ENCODE results near the gene PSME1.

The PSME1 gene

DNA sequence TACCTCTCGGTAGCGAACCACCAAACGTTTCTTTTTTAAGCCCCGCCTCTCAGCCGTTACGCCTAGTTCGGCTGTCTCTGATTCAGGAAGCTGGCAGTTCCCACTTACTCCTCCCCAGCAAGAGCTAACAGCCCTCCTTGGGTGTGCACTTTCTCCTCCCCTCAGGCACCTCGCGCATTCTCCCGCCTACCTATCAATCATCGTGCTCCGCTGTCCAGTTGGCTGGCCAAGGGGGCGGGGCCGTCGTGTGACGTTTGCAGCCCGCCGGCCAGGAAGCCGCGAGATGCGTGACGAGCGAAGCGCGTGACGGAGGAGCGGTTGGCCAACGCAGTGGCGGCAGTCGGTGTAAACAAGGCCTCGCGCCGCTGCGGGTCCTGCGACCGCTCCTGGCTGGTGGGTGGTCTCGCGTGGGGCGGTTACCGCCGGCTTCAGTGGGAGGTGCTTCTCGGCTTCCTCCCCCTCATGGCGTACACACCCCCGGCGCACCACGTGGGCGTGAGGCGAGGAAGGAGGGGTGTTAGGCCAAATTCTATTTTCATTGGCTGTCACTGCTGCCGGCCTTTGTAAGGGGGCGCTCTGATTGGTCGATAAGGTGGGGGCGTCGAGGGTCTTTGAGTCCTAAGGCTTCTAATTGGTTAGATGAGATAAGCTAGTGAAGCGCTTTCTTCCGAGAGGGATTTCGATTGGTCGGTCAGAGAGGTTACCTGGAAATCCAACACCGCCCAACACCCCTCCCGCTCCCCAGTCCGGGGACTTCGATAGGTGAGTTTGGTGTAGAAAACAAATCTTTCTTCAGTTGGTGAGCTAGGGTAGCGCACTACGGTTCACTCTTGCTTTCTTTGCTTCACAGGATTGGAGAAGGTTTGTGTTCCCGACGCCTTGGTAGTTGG lies 21.2 kb upstream of the PSME1 start, which contains the start of the genes DCAF11 and NRL:
Gene DCAF11 (plus strand): TSS at position 246 of the 890 bp plus-strand sequence. CDS start 818 bp downstream, outside the sequence.
Gene NRL (minus strand): TSS at position 418 of the 890 bp plus-strand sequence. CDS start 32,101 bp downstream, outside the sequence.
- Mint-ChIP-seq H3K27ac (peak within 1 kb of the TSS; percentile 100), H3K36me3 (peaks cover 25 to 46% of the 10 kb centered on the region in 2 donors), H3K9me3 (no peaks in the 10 kb centered on the region), H3K4me3 (peak within 1 kb of the TSS; percentile 97 to 99), H3K27me3 (no peaks in the 10 kb centered on the region), H3K4me1 (peaks cover 20 to 24% of the 10 kb centered on the region in 2 donors)
- peak; percentile 87 to 88 for ATAC-seq (replicated peaks)
- peak; percentile 99 for DNase-seq

DNA sequence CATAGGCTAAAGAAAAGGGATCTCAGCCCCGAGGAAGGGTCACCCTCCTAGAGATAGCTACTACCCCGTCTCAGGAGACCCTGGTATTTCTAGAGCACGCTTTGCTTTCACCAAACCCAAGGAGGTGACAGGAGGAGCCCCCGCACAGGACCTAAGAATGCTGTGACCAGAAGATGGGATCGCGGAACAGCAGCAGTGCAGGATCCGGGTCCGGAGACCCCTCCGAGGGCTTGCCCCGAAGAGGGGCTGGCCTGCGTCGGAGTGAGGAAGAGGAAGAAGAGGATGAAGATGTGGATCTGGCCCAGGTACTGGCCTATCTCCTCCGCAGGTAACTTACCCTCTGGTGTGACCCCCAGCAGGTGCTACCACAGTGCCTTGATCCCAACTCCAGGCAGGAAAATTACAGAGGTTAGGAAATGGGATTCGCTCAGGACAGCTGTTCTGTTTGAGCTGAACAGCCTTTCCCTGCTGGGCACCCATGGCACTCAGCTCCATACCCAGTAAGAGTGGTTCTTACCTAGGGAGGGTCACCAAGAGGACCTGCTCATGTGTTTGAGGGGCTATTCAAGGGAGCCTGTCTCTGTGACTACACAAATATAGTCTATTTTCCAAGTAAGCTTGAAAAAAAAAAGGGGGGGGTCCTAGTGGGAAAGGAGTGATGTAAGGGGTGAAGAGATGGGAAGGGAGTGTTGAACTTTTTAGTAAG lies 20.4 kb upstream of the PSME1 start:
- Mint-ChIP-seq H3K4me1 (peaks cover 20 to 24% of the 10 kb centered on the region in 2 donors), H3K36me3 (peaks cover 26 to 47% of the 10 kb centered on the region in 2 donors), H3K4me3 (peak overlapping the region; percentile 97 to 99), H3K27ac (peak overlapping the region; percentile 100), H3K27me3 (no peaks in the 10 kb centered on the region), H3K9me3 (no peaks in the 10 kb centered on the region)
- DNase-seq (no peak), ATAC-seq (replicated peaks) (no peak)

DNA sequence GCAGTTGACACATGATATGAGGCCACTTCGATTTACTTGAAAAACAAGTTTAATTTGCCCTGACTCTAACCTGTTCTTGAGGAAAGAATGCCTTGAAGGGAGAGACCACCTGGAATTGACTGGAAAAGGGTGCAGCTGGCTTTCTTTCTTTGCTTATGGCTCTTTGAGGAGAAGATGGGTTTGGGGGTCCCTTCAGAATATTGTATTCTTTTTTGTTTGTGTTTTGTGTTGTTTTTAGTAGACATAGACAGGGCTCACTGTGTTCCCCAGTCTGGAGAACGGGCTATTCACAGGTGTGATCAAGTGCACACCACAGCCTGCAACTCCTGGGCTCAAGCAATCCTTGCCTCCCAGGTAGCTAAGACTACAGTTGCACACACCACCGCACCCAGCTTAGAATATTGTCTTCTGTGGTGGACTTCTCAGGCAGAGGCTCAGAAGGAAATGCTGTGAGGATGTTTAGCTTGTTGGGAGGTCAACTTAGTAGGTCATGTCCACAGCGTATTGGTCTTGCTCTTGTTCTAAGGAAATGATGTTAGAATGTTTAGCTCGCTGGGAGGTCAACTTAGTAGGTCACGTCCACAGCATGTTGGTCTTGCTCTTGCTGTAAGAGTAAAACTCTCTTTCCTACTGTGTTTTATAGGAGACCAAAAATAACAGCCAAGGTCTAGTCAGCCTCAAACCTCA lies 19.7 kb upstream of the PSME1 start:
- Mint-ChIP-seq H3K36me3 (peaks cover 29 to 52% of the 10 kb centered on the region in 2 donors), H3K27ac (no peak overlapping the region)
- no peak for DNase-seq

DNA sequence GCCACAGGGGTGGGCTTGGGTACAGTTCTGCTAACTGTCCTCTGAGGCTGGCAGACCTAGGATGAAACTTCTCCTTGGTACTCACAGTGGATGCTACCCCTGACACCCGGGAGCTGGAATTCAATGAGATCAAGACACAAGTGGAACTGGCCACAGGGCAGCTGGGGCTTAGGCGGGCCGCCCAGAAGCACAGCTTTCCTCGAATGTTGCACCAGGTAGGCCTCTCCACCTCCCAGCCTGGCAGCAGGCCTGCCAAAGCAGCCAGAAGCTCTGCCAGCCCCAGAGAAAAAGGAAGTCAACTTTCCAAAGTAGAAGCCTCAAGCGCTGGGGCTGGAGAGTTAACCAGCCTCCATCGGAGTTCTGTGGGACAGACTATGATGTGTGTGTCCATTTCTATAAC lies 18.8 kb upstream of the PSME1 start:
- Mint-ChIP-seq H3K36me3 (peaks cover 35 to 58% of the 10 kb centered on the region in 2 donors), H3K4me1 (peaks cover 20 to 24% of the 10 kb centered on the region in 2 donors), H3K4me3 (no peak overlapping the region), H3K27ac (no peak overlapping the region), H3K27me3 (no peaks in the 10 kb centered on the region), H3K9me3 (no peaks in the 10 kb centered on the region)
- ATAC-seq (replicated peaks) (no peak), DNase-seq (no peak)

More for the DNA sequence above, 19.7 kb upstream of the PSME1 start:
- ATAC-seq (replicated peaks) = no peak
- Mint-ChIP-seq H3K27me3 (no peaks in the 10 kb centered on the region), H3K9me3 (no peaks in the 10 kb centered on the region), H3K4me3 (peak overlapping the region; percentile 97 to 99), H3K4me1 (peaks cover 20 to 24% of the 10 kb centered on the region in 2 donors)

DNA sequence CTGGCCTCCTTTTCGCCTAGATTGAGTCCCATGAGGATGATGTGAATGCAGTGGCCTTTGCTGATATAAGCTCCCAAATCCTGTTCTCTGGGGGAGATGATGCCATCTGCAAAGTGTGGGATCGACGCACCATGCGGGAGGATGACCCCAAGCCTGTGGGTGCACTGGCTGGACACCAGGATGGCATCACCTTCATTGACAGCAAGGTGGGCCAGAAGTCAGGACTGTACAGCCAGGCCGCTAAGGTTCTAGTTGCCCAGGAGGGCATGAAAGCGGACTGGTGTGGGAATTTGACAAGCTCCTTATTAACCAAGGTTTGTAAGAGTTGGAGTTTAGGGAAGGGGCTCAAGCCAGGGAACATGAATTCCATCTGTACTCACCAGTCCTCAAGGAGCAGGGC lies 16.3 kb upstream of the PSME1 start:
- Mint-ChIP-seq H3K36me3 (peaks cover 49 to 77% of the 10 kb centered on the region in 2 donors), H3K9me3 (no peaks in the 10 kb centered on the region), H3K4me1 (peaks cover 43 to 45% of the 10 kb centered on the region in 2 donors), H3K4me3 (no peak overlapping the region), H3K27me3 (no peaks in the 10 kb centered on the region), H3K27ac (no peak overlapping the region)
- no peak for ATAC-seq (replicated peaks)
- no peak for DNase-seq

DNA sequence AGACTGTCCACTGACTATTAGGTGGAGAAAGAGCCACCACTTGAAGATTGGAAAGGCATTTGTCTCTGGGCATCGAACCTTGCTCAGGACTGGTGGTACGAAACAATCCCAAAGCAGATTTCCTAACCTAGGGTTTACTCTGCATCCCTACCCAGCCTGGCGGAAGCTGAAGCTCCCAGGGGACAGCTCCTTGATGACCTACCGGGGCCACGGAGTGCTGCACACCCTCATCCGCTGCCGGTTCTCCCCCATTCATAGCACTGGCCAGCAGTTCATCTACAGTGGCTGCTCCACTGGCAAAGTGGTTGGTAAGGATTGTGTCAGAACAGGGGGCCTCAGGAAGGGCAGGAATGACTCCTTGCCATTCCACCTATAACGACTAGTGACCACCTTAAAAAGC lies 14.8 kb upstream of the PSME1 start:
- Mint-ChIP-seq H3K36me3 (peaks cover 44 to 69% of the 10 kb centered on the region in 2 donors), H3K4me1 (peaks cover 31 to 41% of the 10 kb centered on the region in 2 donors), H3K27me3 (no peaks in the 10 kb centered on the region)

DNA sequence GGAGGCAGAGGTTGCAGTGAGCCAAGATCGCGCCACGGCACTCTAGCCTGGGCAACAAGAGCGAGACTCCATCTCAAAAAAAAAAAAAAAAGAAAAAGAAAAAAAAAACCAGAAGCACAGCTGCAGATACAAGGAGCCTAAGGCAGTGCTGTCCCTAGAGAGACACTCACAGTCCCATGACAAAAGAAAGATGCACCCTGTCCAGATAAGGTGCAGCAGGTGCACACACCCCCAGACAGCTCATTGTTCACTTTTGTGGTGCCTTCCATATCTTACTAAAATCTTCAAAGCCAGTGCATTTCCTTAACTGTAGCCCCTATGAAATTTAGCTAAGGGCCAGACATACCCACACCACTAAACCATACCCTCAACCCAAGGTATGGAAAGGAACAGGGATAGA lies 13.6 kb upstream of the PSME1 start:
- Mint-ChIP-seq H3K9me3 (no peaks in the 10 kb centered on the region), H3K4me3 (no peak overlapping the region), H3K4me1 (peaks cover 27 to 32% of the 10 kb centered on the region in 2 donors), H3K27me3 (no peaks in the 10 kb centered on the region), H3K27ac (peak overlapping the region; percentile 98), H3K36me3 (peaks cover 38 to 57% of the 10 kb centered on the region in 2 donors)
- ATAC-seq (replicated peaks) (no peak), DNase-seq (no peak)

More for the DNA sequence above, 14.8 kb upstream of the PSME1 start:
- H3K4me3 Mint-ChIP-seq = no peak overlapping the region
- ATAC-seq (replicated peaks) = no peak
- no peaks in the 10 kb centered on the region for H3K9me3 Mint-ChIP-seq
- peak overlapping the region; percentile 2 for H3K27ac Mint-ChIP-seq
- no peak for DNase-seq

DNA sequence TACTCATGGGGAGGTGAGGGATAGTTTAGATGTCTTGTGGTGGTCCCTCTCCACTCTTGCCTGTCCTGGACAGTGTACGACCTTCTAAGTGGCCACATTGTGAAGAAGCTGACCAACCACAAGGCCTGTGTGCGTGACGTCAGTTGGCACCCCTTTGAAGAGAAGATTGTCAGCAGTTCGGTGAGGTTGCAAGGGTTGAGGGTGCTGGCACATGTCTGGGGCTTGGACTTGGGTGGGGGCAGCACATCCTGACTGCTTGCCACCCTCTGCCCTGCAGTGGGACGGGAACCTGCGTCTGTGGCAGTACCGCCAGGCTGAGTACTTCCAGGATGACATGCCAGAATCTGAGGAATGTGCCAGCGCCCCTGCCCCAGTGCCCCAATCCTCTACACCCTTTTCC lies 13.1 kb upstream of the PSME1 start:
- no peaks in the 10 kb centered on the region for H3K27me3 Mint-ChIP-seq
- H3K4me3 Mint-ChIP-seq = peak overlapping the region in 1 of 2 donors; percentile 69
- H3K27ac Mint-ChIP-seq = peak overlapping the region; percentile 98

DNA sequence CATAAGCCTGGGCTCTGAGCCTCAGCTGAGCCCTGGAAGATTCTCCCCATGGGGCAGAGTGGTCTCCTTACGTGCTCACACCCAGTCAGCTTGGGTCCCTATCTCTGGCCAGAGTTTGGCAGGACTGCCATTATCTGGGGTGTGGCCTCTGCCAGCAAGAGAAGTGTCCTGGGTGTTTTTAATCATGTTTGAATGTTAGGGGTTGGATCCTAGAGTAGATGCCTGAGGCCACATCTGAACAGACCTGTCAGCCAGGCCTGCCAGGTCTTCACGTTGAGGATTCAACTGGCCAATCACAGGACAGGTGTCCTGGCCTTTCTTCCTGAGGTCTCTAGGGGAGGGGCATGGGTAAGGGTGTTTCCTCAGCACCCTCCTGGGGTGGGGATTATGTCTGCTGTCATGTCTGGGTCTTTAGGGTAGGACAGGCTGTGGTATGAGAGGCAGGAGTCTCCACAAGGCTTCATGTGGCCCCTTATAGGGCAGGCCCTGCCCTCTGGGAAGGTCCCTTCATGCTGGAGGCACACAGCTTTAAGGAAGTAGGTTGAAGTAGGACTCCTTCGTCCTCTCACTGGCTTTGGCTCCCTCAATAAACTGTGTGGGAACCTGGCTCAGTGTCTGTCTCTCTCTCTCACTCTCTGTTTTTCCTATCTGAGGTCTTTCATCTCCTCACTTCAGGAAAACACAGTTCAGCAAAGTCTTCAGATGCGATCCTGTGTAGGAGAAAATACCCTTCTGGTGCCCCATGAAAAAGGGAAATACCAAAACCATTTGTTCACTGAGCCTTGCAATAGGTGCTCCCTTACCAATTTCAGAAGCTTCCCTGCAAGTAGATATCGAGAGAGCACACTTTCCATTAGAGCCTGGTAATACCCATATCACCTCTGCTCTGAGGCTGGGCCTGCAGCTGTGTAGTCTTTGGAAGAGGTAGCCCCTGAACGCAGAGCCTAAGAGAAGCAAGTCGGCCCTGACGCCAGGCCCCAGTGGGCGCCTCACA lies 12.3 kb upstream of the PSME1 start:
- peak; percentile 95 to 97 for ATAC-seq (replicated peaks)
- no peaks in the 10 kb centered on the region for H3K27me3 Mint-ChIP-seq
- peaks cover 33 to 45% of the 10 kb centered on the region in 2 donors for H3K36me3 Mint-ChIP-seq
- H3K4me3 Mint-ChIP-seq = peak overlapping the region; percentile 28 to 69
- DNase-seq = peak; percentile 62
- H3K9me3 Mint-ChIP-seq = no peaks in the 10 kb centered on the region
- H3K4me1 Mint-ChIP-seq = peaks cover 23 to 37% of the 10 kb centered on the region in 2 donors
- peak overlapping the region; percentile 98 for H3K27ac Mint-ChIP-seq

More for the DNA sequence above, 13.1 kb upstream of the PSME1 start:
- peaks cover 38 to 53% of the 10 kb centered on the region in 2 donors for H3K36me3 Mint-ChIP-seq
- ATAC-seq (replicated peaks) (no peak), DNase-seq (no peak)
- H3K4me1 Mint-ChIP-seq = peaks cover 26 to 35% of the 10 kb centered on the region in 2 donors
- H3K9me3 Mint-ChIP-seq = no peaks in the 10 kb centered on the region

DNA sequence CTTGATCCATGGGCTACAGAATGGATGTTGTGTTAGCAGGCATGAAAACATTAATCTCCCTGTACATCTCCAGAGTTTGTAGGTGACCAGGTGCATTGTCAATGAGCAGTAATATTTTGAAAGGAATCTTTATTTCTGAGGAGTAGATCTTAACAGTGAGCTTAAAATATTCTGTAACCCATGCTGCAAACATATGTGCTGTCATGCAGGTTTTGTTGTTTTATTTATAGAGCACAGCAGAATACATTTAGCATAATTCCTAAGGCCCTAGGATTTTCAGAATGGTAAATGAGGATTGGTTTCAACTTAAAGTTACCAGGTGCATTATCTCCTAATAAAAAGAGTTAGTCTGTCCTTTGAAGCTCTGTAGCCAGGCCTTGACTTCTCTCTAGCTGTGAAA lies 9.1 kb upstream of the PSME1 start:
- Mint-ChIP-seq H3K4me3 (no peak overlapping the region), H3K27ac (no peak overlapping the region), H3K9me3 (no peaks in the 10 kb centered on the region), H3K27me3 (no peaks in the 10 kb centered on the region), H3K4me1 (peaks cover 26 to 41% of the 10 kb centered on the region in 2 donors), H3K36me3 (peaks cover 18 to 23% of the 10 kb centered on the region in 2 donors)
- no peak for ATAC-seq (replicated peaks)
- no peak for DNase-seq

DNA sequence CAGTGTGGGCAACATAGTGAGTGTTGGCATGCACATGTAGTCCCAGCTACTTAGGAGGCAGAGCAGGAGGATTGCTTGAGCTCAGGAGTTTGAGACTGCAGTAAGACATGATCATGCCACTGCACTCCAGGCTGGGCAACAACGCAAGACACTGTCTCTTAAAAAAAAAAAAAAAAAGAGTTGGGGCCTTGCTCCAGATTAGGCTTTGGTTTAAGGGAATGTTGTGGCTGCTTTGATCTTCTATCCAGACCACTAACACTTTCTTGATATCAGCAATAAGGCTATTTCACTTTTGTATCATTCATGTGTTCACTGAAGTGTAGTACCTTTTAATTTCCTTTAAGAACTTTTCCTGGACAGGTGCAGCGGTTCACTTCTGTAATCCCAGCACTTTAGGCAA lies 8.3 kb upstream of the PSME1 start:
- H3K27me3 Mint-ChIP-seq = no peaks in the 10 kb centered on the region
- peaks cover 28 to 43% of the 10 kb centered on the region in 2 donors for H3K4me1 Mint-ChIP-seq
- no peak overlapping the region for H3K4me3 Mint-ChIP-seq
- ATAC-seq (replicated peaks) = no peak
- no peaks in the 10 kb centered on the region for H3K9me3 Mint-ChIP-seq
- no peak overlapping the region for H3K27ac Mint-ChIP-seq
- DNase-seq = no peak
- H3K36me3 Mint-ChIP-seq = peaks cover 15 to 20% of the 10 kb centered on the region in 2 donors

DNA sequence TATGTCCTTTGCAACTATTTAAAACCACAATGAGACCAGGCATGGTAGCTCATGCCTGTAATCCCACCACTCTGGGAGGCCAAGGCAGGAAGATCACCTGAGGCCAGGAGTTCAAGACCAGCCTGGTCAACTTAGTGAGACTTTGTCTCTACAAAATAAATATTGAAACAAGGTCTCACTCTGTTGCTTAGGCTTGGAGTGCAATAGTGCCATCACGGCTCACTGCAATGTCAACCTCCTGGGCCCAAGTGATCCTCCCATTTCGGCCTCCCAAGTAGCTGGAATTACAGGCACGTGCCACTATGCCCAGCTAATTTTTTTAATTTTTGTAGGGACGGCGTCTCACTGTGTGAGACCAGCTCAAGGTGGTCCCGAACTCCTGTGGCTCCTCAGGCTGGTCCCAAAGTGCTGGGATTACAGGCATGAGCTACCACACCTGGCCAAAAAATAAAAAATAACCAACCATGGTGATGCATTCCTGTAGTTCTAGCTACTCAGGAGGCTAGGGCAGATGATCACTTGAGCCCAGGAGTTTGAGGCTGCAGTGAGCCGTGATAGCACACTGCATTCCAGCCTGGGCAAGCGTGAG lies 6.5 kb upstream of the PSME1 start:
- ATAC-seq (replicated peaks) (no peak), DNase-seq (no peak)
- Mint-ChIP-seq H3K27me3 (no peaks in the 10 kb centered on the region), H3K4me3 (no peak overlapping the region), H3K9me3 (no peaks in the 10 kb centered on the region), H3K27ac (no peak overlapping the region), H3K36me3 (peaks cover 4 to 7% of the 10 kb centered on the region in 2 donors), H3K4me1 (peaks cover 15 to 29% of the 10 kb centered on the region in 2 donors)

DNA sequence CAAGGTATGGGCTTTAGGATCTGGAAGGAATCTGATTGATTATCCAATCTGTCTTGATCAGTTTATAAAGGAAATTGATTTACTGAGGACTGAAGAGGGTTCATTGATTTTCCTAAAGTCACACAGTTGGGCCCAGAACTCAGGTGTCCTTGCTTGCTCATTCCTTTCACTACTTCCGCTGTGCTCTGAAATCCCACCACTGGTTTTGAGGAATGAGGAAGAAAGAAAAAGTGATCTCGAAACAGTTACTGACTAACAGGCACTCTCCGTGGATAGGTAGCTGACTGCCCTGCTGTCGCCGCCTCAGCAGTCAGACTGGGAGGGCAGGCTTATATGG lies 5.6 kb upstream of the PSME1 start, which contains the start of gene FITM1:
Gene FITM1 (plus strand): TSS at position 280 of the 337 bp plus-strand sequence. CDS start 905 bp downstream, outside the sequence.
- Mint-ChIP-seq H3K9me3 (no peaks in the 10 kb centered on the region), H3K4me3 (no peak within 1 kb of the TSS), H3K36me3 (peaks cover under 1 to 5% of the 10 kb centered on the region in 2 donors), H3K27ac (peak within 1 kb of the TSS; percentile 42), H3K27me3 (no peaks in the 10 kb centered on the region), H3K4me1 (peaks cover 16 to 26% of the 10 kb centered on the region in 2 donors)
- ATAC-seq (replicated peaks) = no peak
- no peak for DNase-seq

Data from stimulated activated naive B cell treated with anti-CD40 and anti-IgM and Interleukin-4, amounts not matched to agents 10 μg/mL and 1 μg/mL and 100 μg/mL, for 72 hours (primary cell).